ENCODE measurements around the gene PRKN.

Gene PRKN

GRCh38 chr6:162100096-162100495 is 627.5 kb downstream of the PRKN start:
- in situ Hi-C loops (cut with MboI; ENCODE audit: low sequenced_read_pairs, unreplicated experiment) = no loop called here
- TF ChIP-seq, protein P1, sequence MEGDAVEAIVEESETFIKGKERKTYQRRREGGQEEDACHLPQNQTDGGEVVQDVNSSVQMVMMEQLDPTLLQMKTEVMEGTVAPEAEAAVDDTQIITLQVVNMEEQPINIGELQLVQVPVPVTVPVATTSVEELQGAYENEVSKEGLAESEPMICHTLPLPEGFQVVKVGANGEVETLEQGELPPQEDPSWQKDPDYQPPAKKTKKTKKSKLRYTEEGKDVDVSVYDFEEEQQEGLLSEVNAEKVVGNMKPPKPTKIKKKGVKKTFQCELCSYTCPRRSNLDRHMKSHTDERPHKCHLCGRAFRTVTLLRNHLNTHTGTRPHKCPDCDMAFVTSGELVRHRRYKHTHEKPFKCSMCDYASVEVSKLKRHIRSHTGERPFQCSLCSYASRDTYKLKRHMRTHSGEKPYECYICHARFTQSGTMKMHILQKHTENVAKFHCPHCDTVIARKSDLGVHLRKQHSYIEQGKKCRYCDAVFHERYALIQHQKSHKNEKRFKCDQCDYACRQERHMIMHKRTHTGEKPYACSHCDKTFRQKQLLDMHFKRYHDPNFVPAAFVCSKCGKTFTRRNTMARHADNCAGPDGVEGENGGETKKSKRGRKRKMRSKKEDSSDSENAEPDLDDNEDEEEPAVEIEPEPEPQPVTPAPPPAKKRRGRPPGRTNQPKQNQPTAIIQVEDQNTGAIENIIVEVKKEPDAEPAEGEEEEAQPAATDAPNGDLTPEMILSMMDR (IDR thresholded peaks at IDR 0.05; ENCODE audit: borderline replicate concordance, control extremely low read depth, extremely low read depth, insufficient read depth, missing control alignments) = no peak
- DNase-seq (ENCODE audit: low spot score) = no peak

- in situ Hi-C loops (cut with MboI; ENCODE audit: low sequenced_read_pairs, unreplicated experiment) = no loop called here
- TF ChIP-seq, protein P1 (IDR thresholded peaks at IDR 0.05; ENCODE audit: borderline replicate concordance, control extremely low read depth, extremely low read depth, insufficient read depth, missing control alignments) = no peak
Observed at GRCh38 chr6:162099685-162100084, 627.9 kb downstream of the PRKN start.

DNA sequence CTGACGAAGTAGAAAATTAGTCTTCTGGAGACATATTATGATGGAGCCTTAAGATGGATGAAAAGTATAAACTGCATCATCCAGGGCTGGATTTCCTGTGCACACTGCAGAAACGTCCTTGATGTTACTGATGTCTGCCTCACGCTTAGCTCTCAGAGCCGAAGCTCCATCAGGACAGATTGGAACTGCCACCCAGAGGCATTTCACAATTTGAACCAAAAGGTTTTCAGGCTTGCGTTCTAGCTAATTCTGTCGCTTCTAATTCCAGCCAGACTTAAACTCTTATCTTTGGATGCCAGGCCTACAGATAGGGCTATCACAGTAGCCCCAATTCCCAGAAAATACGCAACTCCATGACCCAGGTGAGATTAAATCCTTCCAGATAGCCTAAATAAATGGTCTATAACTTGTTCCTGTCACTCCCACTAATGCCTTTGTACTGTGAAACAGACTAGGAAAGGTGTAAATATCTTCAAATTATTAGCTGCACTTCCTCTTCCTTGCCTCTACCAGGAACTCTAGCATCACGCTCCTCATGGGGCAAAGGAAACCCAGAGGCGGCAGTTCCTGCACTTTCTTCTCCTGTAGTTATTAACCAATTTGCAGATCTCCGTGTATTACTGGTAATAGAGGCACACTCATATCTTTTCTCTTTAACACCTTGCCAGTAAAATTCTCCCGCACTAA is 634.6 kb downstream of the PRKN start:
- in situ Hi-C loops (cut with MboI; ENCODE audit: low sequenced_read_pairs, unreplicated experiment) = no loop called here
- TF ChIP-seq, protein P1 (IDR thresholded peaks at IDR 0.05; ENCODE audit: borderline replicate concordance, control extremely low read depth, extremely low read depth, insufficient read depth, missing control alignments) = no peak
- no peak for DNase-seq (ENCODE audit: low spot score)

More at GRCh38 chr6:162099685-162100084, 627.9 kb downstream of the PRKN start:
- no peak for DNase-seq (ENCODE audit: low spot score)

GRCh38 chr6:162090734-162091133 is 636.8 kb downstream of the PRKN start:
- no peak for DNase-seq (ENCODE audit: low spot score)
- TF ChIP-seq, protein P1 (IDR thresholded peaks at IDR 0.05; ENCODE audit: borderline replicate concordance, control extremely low read depth, extremely low read depth, insufficient read depth, missing control alignments) = no peak
- in situ Hi-C loops (cut with MboI; ENCODE audit: low sequenced_read_pairs, unreplicated experiment) = no loop called here

GRCh38 chr6:162088091-162088490 is 639.5 kb downstream of the PRKN start:
- DNase-seq (ENCODE audit: low spot score) = no peak
- TF ChIP-seq, protein P1 (IDR thresholded peaks at IDR 0.05; ENCODE audit: borderline replicate concordance, control extremely low read depth, extremely low read depth, insufficient read depth, missing control alignments) = no peak
- in situ Hi-C loops (cut with MboI; ENCODE audit: low sequenced_read_pairs, unreplicated experiment) = no loop called here

GRCh38 chr6:162085561-162085960 is 642.0 kb downstream of the PRKN start:
- in situ Hi-C loops (cut with MboI; ENCODE audit: low sequenced_read_pairs, unreplicated experiment) = no loop called here
- no peak for DNase-seq (ENCODE audit: low spot score)
- TF ChIP-seq, protein P1 (IDR thresholded peaks at IDR 0.05; ENCODE audit: borderline replicate concordance, control extremely low read depth, extremely low read depth, insufficient read depth, missing control alignments) = no peak

Data from GM13976 (cell line).